Measurements from ENCODE around the gene RMDN2. TPM values are rescaled to one million over a fixed set of nuclear protein-coding genes. Genes with fewer than 3 reads are reported as not detected.
A peak's percentile ranks its signal among the peaks of the same experiment; 100 is the strongest.

RMDN2 gene
- total RNA-seq, 1 donor from 2014 or later, result 21.9 TPM

DNA sequence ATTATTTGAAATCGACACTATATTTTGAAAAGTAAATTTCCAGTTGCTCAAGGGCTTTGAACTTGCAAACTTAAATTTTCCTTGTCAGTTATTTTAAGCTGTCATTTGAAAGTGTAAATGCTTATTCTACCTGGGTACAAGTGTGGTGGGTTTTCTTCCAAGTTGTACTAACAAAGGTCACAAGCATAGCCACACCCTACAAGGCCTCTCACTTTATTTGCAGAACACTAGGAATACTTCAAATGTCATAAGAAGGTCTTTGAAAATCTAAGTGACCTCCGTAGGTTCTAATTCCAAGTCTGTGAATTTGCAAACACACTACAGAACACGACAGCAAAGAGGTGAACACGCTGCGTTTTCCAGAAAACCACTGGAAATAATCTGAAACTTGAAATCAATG lies 9.3 kb upstream of the RMDN2 start:
- peak; percentile 88 to 93 for ATAC-seq
- Histone ChIP-seq H3K36me3 (no peaks in the 10 kb centered on the region), H3K27ac (peak overlapping the region; percentile 56), H3K4me1 (peaks cover 24% of the 10 kb centered on the region), H3K9me3 (no peaks in the 10 kb centered on the region), H3K27me3 (ENCODE audit: low read depth) (no peaks in the 10 kb centered on the region), H3K4me3 (no peak overlapping the region)
- intact Hi-C loops (cut with DNase I), result no loop called here
- TF ChIP-seq, protein P1, sequence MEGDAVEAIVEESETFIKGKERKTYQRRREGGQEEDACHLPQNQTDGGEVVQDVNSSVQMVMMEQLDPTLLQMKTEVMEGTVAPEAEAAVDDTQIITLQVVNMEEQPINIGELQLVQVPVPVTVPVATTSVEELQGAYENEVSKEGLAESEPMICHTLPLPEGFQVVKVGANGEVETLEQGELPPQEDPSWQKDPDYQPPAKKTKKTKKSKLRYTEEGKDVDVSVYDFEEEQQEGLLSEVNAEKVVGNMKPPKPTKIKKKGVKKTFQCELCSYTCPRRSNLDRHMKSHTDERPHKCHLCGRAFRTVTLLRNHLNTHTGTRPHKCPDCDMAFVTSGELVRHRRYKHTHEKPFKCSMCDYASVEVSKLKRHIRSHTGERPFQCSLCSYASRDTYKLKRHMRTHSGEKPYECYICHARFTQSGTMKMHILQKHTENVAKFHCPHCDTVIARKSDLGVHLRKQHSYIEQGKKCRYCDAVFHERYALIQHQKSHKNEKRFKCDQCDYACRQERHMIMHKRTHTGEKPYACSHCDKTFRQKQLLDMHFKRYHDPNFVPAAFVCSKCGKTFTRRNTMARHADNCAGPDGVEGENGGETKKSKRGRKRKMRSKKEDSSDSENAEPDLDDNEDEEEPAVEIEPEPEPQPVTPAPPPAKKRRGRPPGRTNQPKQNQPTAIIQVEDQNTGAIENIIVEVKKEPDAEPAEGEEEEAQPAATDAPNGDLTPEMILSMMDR (IDR thresholded peaks at IDR 0.05), result no peak
- no peak for DNase-seq

DNA sequence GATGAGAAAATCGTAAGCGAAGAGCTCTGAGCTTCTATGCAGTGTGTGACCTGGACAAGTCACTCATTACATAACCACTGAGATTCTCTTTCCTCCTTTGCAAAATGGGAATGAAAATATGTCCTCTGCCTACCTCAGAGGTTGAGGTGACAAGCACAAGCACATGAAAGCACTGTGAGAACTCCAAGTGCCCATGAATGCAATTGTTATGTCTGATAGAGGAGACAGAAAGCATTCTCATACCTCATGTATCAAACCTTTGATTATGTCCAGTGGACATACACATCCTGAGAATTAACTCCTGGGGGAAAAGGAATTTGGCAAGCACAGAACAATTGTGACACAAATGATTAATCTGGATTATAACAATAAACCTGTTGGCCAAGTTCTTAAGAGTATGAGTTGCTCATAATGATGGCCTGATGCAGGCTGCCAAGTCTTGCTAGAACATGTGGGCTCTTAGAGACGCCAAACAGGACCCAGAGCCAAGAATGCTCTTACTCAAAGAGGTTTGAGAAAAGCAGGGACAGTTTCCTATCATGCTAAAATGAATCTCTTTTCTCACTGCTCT lies 8.5 kb upstream of the RMDN2 start:
- Histone ChIP-seq H3K4me1 (peaks cover 27% of the 10 kb centered on the region), H3K4me3 (no peak overlapping the region), H3K27me3 (ENCODE audit: low read depth) (no peaks in the 10 kb centered on the region), H3K27ac (peak overlapping the region; percentile 56), H3K36me3 (no peaks in the 10 kb centered on the region), H3K9me3 (no peaks in the 10 kb centered on the region)
- ATAC-seq (peak; percentile 87), DNase-seq (peak; percentile 68)
- intact Hi-C loops (cut with DNase I), result no loop called here
- TF ChIP-seq, protein P1 (IDR thresholded peaks at IDR 0.05), result no peak

DNA sequence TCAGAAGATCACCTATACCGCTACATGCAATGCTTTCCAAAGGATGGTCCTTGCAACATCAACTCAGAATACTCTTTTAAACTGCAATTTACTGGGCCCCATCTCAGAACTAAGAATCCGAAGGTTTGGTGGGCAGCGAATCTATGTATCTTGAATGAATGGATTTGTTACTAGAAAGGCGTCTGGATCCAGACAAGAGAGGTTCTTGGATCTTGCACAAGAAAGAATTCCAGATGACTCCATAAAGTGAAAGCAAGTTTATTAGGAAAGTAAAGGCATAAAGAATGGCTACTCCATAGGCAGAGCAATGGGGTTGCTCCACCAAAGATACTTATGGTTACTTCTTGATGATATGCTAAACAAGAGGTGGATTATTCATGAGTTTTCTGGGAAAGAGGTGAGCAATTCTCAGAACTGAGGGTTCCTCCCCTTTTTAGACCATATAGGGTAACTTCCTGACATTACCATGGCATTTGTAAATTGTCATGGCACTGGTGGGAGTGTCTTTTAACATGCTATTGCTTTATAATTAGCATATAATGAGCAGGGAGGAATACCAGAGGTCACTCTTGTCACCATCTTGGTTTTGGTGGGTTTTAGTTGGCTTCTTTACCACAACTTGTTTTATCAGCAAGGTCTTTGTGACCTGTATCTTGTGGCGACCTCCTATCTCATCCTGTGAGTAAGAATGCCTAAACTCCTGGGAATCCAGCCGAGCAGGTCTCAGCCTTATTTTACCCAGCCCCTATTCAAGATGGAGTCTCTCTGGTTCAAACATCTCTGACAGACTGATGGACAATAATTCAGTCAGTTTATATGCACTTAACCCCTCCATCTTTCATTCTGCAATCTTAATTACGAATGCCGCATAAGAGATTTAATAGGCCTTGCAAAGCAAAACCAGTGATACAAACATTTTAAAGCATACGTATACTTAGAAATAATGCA lies 7.5 kb upstream of the RMDN2 start:
- H3K9me3 ChIP-seq, result no peaks in the 10 kb centered on the region
- no peak overlapping the region for H3K4me3 ChIP-seq
- no peaks in the 10 kb centered on the region for H3K36me3 ChIP-seq
- no peaks in the 10 kb centered on the region for H3K27me3 ChIP-seq (ENCODE audit: low read depth)
- no peak for ATAC-seq
- H3K4me1 ChIP-seq, result peaks cover 27% of the 10 kb centered on the region
- intact Hi-C loops (cut with DNase I), result no loop called here
- H3K27ac ChIP-seq, result peak overlapping the region; percentile 56
- TF ChIP-seq, protein P1 (IDR thresholded peaks at IDR 0.05), result no peak
- DNase-seq, result no peak

DNA sequence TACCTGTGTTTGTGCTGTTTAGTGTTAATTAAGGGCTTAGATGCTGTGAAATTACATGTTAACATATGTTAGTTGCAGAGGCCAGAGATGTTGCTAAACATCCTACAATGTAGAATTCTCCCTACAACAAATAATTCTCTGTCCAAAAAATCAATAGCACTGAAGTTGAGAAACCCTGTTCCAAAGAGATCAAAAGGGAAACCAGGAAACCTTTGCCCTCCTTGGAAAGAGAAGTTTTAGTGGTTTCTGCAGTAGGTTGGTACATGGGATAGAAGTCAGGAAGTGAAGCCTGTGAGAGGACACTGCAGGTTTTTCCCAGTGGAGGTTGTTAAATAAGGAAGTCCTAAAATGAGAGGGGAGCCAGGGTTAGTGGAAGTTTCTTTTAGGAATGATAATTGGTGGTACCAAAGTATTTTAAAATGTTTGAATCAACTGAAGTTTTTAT lies 6.3 kb upstream of the RMDN2 start:
- DNase-seq, result no peak
- ATAC-seq, result no peak
- H3K4me3 ChIP-seq, result no peak overlapping the region
- no peaks in the 10 kb centered on the region for H3K36me3 ChIP-seq
- intact Hi-C loops (cut with DNase I), result no loop called here
- TF ChIP-seq, protein P1 (IDR thresholded peaks at IDR 0.05), result no peak
- H3K27ac ChIP-seq, result no peak overlapping the region
- H3K9me3 ChIP-seq, result no peaks in the 10 kb centered on the region
- H3K4me1 ChIP-seq, result peaks cover 27% of the 10 kb centered on the region
- no peaks in the 10 kb centered on the region for H3K27me3 ChIP-seq (ENCODE audit: low read depth)

DNA sequence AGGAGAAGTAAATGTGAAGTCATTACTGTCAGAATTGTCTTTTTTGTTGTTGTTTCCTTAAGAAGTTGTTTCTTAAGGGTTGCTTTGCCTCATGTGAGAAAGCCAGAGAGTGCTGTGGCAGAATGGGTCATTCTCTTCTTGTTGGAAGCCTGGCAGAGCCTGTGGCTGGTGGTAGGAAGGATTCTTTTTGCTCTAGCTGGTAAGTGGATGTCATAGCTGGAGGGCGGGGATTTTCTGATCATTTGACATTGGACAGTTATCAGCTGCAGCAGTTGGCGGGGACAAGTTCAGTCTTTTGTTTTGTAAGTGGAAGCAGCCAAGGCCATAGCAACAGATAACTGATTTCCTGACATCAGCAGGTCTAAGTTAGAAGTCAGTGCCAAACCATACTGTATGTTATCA lies 5.5 kb upstream of the RMDN2 start:
- ATAC-seq, result no peak
- Histone ChIP-seq H3K27ac (peak overlapping the region; percentile 33), H3K4me1 (peaks cover 27% of the 10 kb centered on the region), H3K9me3 (no peaks in the 10 kb centered on the region), H3K27me3 (ENCODE audit: low read depth) (no peaks in the 10 kb centered on the region), H3K36me3 (no peaks in the 10 kb centered on the region), H3K4me3 (no peak overlapping the region)
- DNase-seq, result no peak
- intact Hi-C loops (cut with DNase I), result no loop called here
- TF ChIP-seq, protein P1 (IDR thresholded peaks at IDR 0.05), result no peak
